ENCODE results near the gene PLXNC1.

Gene PLXNC1

DNA sequence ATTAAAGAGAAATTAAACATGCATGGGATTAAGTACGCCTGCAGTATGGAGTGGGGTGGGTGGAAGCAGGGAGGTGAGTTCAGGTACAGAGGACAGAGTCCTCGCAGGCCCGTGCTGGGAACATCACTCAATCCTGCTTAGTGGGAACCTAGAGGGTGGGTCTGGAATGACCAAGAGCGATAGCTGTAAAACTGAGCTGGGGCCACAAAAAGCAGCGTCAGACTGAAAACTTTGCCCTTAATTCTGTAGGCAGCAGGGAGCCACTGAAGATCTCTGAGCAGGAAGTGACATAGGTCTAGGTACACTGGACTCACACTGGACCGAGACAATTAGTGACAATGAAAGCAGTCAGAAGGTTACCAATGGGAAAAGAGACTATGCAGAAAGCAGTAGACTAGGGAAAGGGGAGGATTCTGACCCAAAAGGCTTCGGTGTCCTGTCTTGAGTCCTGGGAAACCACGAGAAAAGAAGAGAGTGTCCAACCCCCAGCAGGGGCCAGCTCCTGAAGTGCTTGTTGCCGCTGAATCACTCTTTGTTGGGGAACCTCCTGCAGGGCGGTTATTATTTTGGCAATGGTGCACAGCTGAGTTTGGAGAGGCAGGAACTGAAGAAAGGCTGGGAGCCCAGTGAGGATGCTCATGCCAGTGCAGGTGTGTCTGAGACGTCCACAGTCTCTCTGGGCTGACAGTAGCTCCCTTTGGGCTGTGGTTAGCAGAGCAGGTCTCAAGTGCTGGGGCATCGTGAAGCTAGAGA lies 97.4 kb downstream of the PLXNC1 start:
- no peaks in the 10 kb centered on the region for H3K9me3 ChIP-seq (ENCODE audit: control insufficient read depth, insufficient read depth, low read depth, low read length)
- H3K27ac ChIP-seq (ENCODE audit: extremely low read depth, low read depth, low read length) = no peak overlapping the region
- no peak overlapping the region for H3K4me3 ChIP-seq (ENCODE audit: low read depth, low read length)
- CTCF ChIA-PET = no interaction called here
- POLR2A ChIA-PET = no interaction called here
- H3K4me1 ChIP-seq (ENCODE audit: control insufficient read depth, insufficient read depth, low read length) = no peaks in the 10 kb centered on the region
- no peaks in the 10 kb centered on the region for H3K36me3 ChIP-seq (ENCODE audit: control insufficient read depth in 2 of 2, insufficient read depth in 1 of 2, low read length in 2 of 2)
- no peak for TF ChIP-seq ZBTB8A (tag by site-specific recombination; IDR thresholded peaks at IDR 0.05)
- 0 out of 2 replicates have a peak, but pooled peaks have one; percentile 21 for TF ChIP-seq GLIS1 (tag by site-specific recombination; IDR thresholded peaks at IDR 0.05)
- TF ChIP-seq GLI2 (tag by site-specific recombination; IDR thresholded peaks at IDR 0.05; ENCODE audit: borderline replicate concordance, low read depth) = no peak
- peak; percentile 76 for TF ChIP-seq ZIC2 (tag by site-specific recombination; IDR thresholded peaks at IDR 0.05)

DNA sequence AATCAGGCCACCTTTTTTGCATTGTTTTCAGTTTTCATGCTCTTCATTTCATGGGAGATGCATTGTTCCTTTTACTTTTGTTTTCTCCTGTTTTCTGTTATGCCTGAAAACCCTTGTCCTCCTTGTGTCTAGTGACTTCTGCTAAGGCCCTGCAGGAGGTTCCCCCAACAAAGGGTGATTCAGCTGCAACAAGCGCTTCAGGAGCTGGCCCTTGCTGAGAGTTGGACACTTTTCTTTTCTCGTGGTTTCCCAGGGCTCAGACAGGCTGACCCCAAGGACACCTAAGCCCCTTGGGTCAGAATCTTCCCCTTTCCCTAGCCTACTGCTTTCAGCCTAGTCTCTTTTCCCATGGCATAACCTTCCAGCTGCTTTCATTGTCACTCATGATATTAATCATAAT lies 98.9 kb downstream of the PLXNC1 start:
- CTCF ChIA-PET = no interaction called here
- no peak overlapping the region for H3K27ac ChIP-seq (ENCODE audit: extremely low read depth, low read depth, low read length)
- no peaks in the 10 kb centered on the region for H3K9me3 ChIP-seq (ENCODE audit: control insufficient read depth, insufficient read depth, low read depth, low read length)
- TF ChIP-seq KLF7 (tag by site-specific recombination; IDR thresholded peaks at IDR 0.05; ENCODE audit: borderline replicate concordance) (no peak), ZEB2 (tag by site-specific recombination; IDR thresholded peaks at IDR 0.05) (no peak)
- H3K4me1 ChIP-seq (ENCODE audit: control insufficient read depth, insufficient read depth, low read length) = no peaks in the 10 kb centered on the region
- H3K4me3 ChIP-seq (ENCODE audit: low read depth, low read length) = no peak overlapping the region
- POLR2A ChIA-PET = no interaction called here
- H3K36me3 ChIP-seq (ENCODE audit: control insufficient read depth in 2 of 2, insufficient read depth in 1 of 2, low read length in 2 of 2) = no peaks in the 10 kb centered on the region

DNA sequence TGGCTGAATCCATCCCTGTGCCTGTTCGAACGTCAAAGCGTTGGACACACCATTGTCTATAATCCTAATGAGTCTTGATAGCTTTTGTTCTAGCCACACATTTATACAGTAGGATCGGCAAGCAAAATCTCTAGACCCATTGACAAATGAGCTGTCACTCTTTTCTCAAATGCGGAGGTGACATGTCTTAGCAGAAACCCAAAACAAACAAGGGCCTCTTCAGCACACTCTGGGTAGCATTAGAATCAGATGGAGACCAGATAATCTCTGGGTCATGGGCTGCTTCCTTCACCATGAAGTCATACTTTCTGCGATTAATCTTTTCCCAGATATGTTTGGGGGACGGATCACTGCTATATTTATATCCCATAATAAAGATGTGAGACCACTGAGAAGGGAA lies 100.2 kb downstream of the PLXNC1 start:
- ChIA-PET CTCF (no interaction called here), POLR2A (no interaction called here)
- no peaks in the 10 kb centered on the region for H3K4me1 ChIP-seq (ENCODE audit: control insufficient read depth, insufficient read depth, low read length)
- TF ChIP-seq, protein P1, sequence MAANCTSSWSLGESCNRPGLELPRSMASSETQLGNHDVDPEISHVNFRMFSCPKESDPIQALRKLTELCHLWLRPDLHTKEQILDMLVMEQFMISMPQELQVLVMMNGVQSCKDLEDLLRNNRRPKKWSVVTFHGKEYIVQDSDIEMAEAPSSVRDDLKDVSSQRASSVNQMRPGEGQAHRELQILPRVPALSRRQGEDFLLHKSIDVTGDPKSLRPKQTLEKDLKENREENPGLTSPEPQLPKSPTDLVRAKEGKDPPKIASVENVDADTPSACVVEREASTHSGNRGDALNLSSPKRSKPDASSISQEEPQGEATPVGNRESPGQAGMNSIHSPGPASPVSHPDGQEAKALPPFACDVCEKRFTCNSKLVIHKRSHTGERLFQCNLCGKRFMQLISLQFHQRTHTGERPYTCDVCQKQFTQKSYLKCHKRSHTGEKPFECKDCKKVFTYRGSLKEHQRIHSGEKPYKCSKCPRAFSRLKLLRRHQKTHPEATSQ (tag by site-specific recombination; IDR thresholded peaks at IDR 0.05) = no peak
- TF ChIP-seq, protein P2, sequence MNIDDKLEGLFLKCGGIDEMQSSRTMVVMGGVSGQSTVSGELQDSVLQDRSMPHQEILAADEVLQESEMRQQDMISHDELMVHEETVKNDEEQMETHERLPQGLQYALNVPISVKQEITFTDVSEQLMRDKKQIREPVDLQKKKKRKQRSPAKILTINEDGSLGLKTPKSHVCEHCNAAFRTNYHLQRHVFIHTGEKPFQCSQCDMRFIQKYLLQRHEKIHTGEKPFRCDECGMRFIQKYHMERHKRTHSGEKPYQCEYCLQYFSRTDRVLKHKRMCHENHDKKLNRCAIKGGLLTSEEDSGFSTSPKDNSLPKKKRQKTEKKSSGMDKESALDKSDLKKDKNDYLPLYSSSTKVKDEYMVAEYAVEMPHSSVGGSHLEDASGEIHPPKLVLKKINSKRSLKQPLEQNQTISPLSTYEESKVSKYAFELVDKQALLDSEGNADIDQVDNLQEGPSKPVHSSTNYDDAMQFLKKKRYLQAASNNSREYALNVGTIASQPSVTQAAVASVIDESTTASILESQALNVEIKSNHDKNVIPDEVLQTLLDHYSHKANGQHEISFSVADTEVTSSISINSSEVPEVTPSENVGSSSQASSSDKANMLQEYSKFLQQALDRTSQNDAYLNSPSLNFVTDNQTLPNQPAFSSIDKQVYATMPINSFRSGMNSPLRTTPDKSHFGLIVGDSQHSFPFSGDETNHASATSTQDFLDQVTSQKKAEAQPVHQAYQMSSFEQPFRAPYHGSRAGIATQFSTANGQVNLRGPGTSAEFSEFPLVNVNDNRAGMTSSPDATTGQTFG (tag by site-specific recombination; IDR thresholded peaks at IDR 0.05; ENCODE audit: borderline replicate concordance) = no peak
- TF ChIP-seq ZNF549 (tag by site-specific recombination; IDR thresholded peaks at IDR 0.05) = no peak
- no peak for TF ChIP-seq GLI4 (tag by site-specific recombination; IDR thresholded peaks at IDR 0.05)
- no peak for TF ChIP-seq FEZF1 (tag by site-specific recombination; IDR thresholded peaks at IDR 0.05)
- TF ChIP-seq OSR2 (tag by site-specific recombination; IDR thresholded peaks at IDR 0.05) = no peak
- TF ChIP-seq YY1 (tag by site-specific recombination; IDR thresholded peaks at IDR 0.05) = no peak
- TF ChIP-seq SCRT2 (tag by site-specific recombination; IDR thresholded peaks at IDR 0.05) = no peak
- no peak for TF ChIP-seq ZNF37A (tag by site-specific recombination; IDR thresholded peaks at IDR 0.05)
- TF ChIP-seq, protein P3, sequence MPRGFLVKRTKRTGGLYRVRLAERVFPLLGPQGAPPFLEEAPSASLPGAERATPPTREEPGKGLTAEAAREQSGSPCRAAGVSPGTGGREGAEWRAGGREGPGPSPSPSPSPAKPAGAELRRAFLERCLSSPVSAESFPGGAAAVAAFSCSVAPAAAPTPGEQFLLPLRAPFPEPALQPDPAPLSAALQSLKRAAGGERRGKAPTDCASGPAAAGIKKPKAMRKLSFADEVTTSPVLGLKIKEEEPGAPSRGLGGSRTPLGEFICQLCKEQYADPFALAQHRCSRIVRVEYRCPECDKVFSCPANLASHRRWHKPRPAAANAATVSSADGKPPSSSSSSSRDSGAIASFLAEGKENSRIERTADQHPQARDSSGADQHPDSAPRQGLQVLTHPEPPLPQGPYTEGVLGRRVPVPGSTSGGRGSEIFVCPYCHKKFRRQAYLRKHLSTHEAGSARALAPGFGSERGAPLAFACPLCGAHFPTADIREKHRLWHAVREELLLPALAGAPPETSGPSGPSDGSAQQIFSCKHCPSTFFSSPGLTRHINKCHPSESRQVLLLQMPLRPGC (tag by site-specific recombination; IDR thresholded peaks at IDR 0.05) = no peak
- no peak for TF ChIP-seq ZIC2 (tag by site-specific recombination; IDR thresholded peaks at IDR 0.05)
- TF ChIP-seq ZNF391 (tag by site-specific recombination; IDR thresholded peaks at IDR 0.05; ENCODE audit: borderline replicate concordance, low read depth) = no peak
- no peak for TF ChIP-seq ZNF777 (tag by site-specific recombination; IDR thresholded peaks at IDR 0.05; ENCODE audit: borderline replicate concordance)
- TF ChIP-seq SP3 (tag by site-specific recombination; IDR thresholded peaks at IDR 0.05) = no peak
- TF ChIP-seq, protein P4, sequence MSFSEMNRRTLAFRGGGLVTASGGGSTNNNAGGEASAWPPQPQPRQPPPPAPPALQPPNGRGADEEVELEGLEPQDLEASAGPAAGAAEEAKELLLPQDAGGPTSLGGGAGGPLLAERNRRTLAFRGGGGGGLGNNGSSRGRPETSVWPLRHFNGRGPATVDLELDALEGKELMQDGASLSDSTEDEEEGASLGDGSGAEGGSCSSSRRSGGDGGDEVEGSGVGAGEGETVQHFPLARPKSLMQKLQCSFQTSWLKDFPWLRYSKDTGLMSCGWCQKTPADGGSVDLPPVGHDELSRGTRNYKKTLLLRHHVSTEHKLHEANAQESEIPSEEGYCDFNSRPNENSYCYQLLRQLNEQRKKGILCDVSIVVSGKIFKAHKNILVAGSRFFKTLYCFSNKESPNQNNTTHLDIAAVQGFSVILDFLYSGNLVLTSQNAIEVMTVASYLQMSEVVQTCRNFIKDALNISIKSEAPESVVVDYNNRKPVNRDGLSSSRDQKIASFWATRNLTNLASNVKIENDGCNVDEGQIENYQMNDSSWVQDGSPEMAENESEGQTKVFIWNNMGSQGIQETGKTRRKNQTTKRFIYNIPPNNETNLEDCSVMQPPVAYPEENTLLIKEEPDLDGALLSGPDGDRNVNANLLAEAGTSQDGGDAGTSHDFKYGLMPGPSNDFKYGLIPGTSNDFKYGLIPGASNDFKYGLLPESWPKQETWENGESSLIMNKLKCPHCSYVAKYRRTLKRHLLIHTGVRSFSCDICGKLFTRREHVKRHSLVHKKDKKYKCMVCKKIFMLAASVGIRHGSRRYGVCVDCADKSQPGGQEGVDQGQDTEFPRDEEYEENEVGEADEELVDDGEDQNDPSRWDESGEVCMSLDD (tag by site-specific recombination; IDR thresholded peaks at IDR 0.05) = no peak
- H3K9me3 ChIP-seq (ENCODE audit: control insufficient read depth, insufficient read depth, low read depth, low read length) = no peaks in the 10 kb centered on the region
- no peak overlapping the region for H3K4me3 ChIP-seq (ENCODE audit: low read depth, low read length)
- no peaks in the 10 kb centered on the region for H3K36me3 ChIP-seq (ENCODE audit: control insufficient read depth in 2 of 2, insufficient read depth in 1 of 2, low read length in 2 of 2)
- H3K27ac ChIP-seq (ENCODE audit: extremely low read depth, low read depth, low read length) = no peak overlapping the region

Data from HEK293 (cell line).